Measurements from ENCODE around the gene LEFTY2. TPM values are rescaled to one million over a fixed set of nuclear protein-coding genes. Genes with fewer than 3 reads are reported as not detected.
A peak's percentile ranks its signal among the peaks of the same experiment; 100 is the strongest.

LEFTY2 gene
- total RNA-seq, 2 experiments from 2014 or later, result 0.10 TPM; not detected in 1

DNA sequence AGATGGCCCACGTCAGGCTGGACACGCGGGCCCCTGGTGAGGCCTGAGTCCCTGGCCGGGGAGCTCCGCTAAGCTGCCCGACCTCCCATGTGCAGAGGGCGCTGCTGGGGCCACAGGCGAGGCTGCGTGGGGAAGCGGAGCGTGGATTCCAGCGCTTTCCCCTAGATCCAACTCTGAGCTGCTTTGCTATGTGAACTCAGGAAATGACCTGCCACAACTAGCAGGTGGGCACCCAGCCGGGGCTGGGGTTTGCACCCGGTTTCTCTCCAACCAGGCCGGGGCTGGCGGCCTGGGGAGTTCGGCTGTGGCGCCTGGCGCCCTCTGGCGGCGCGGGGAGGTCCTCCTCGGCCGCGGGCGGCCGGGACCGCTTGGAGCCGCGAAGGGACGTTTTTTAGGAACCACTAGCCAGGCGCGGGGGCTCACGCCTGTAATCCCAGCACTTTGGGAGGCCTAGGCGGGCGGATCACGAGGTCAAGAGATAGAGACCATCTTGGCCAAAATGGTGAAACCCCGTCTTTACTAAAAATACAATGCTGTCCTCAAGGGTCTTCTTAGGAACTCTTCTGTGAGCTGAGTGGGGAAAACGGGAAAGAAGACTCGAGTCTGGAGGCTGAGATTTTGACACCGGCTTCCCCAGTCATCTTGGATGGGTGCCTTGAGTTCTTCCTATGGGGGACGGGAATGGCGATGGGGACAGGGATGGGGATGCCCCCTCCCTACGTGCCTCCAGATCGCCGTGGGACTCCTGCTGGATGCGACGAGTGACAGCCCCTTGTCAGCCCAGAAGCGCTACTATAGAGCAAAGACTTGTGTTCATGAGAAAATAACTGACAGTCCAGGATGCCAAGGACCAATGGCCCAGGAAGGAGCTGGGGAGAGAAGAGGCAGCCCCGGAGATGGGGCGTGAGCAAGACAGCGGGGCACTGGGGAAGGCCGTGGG, 29.6 kb downstream of the LEFTY2 start:
- peaks cover 21% of the 10 kb centered on the region for H3K4me1 Mint-ChIP-seq (ENCODE audit: low read depth)

DNA sequence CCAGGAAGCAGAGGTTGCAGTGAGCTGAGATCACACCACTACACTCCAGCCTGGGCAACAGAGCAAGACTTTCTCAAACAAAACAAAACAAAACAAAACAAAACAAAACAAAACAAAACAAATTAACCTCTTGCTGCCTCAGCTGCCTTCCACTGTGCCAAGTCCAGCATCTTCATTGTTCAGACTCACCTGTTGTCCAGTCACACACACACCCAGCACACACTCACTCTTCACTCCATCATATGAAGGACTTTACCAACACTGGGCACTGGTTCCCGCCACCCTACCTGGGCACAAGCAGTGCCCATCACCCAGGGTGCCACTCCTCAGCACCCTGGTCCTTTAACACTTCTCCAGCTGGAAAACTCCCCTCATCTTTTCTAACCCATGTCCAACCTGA, 31.5 kb downstream of the LEFTY2 start:
- Mint-ChIP-seq H3K4me3 (no peak overlapping the region), H3K36me3 (ENCODE audit: low read depth) (no peaks in the 10 kb centered on the region), H3K9me3 (no peaks in the 10 kb centered on the region), H3K27me3 (ENCODE audit: low read depth) (no peaks in the 10 kb centered on the region), H3K4me1 (ENCODE audit: low read depth) (peaks cover 31% of the 10 kb centered on the region), H3K27ac (no peak overlapping the region)
- no peak for DNase-seq
- intact Hi-C loops (cut with micrococcal nuclease), result no loop called here
- CTCF ChIA-PET, result interaction anchor here (1.0 to 2.6 kb wide), 4 partner anchors 12 to 355 kb away, joined by 3 to 10 read pairs (median 4); no protein-coding TSS in a partner anchor

More for the DNA sequence above, 29.6 kb downstream of the LEFTY2 start:
- no peaks in the 10 kb centered on the region for H3K9me3 Mint-ChIP-seq
- H3K36me3 Mint-ChIP-seq (ENCODE audit: low read depth), result no peaks in the 10 kb centered on the region
- intact Hi-C loops (cut with micrococcal nuclease), result loop anchor here (1.0 to 5.0 kb wide), 6 partner anchors 30 to 436 kb away; partner anchors contain the start of gene SRP9
- no peak overlapping the region for H3K27ac Mint-ChIP-seq
- no peak overlapping the region for H3K4me3 Mint-ChIP-seq
- no peaks in the 10 kb centered on the region for H3K27me3 Mint-ChIP-seq (ENCODE audit: low read depth)
- peak; percentile 75 for DNase-seq
- CTCF ChIA-PET, result interaction anchor here (0.6 to 2.6 kb wide), 32 partner anchors 9 to 443 kb away, joined by 3 to 21 read pairs (median 4); partner anchors contain the start of genes SRP9 and TMEM63A

DNA sequence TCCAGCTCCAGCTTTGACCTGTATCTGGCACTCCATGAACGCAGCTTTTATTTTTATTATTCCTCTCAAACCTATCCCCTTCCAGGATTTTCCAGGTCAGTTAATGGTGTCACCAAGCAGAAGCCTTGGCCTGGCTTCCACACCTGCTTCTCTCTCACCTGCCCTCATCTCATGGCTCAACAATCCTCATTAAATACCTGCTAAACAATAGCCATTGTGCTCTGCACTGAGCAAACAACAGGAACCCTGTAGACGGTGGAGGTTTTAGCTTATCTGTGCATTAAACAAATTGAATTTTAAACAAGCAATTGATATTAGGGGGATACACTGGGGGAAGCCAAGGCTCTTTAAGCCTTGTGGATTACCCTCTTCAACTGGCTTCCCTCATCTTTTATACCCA, 32.2 kb downstream of the LEFTY2 start:
- intact Hi-C loops (cut with micrococcal nuclease), result no loop called here
- peaks cover 31% of the 10 kb centered on the region for H3K4me1 Mint-ChIP-seq (ENCODE audit: low read depth)
- H3K9me3 Mint-ChIP-seq, result no peaks in the 10 kb centered on the region
- no peak for DNase-seq
- no peak overlapping the region for H3K27ac Mint-ChIP-seq
- H3K4me3 Mint-ChIP-seq, result no peak overlapping the region
- no peaks in the 10 kb centered on the region for H3K36me3 Mint-ChIP-seq (ENCODE audit: low read depth)
- H3K27me3 Mint-ChIP-seq (ENCODE audit: low read depth), result no peaks in the 10 kb centered on the region
- CTCF ChIA-PET, result interaction anchor here (0.8 to 2.6 kb wide), 4 partner anchors 11 to 434 kb away, joined by 3 to 10 read pairs (median 4); partner anchors contain the start of gene TMEM63A

DNA sequence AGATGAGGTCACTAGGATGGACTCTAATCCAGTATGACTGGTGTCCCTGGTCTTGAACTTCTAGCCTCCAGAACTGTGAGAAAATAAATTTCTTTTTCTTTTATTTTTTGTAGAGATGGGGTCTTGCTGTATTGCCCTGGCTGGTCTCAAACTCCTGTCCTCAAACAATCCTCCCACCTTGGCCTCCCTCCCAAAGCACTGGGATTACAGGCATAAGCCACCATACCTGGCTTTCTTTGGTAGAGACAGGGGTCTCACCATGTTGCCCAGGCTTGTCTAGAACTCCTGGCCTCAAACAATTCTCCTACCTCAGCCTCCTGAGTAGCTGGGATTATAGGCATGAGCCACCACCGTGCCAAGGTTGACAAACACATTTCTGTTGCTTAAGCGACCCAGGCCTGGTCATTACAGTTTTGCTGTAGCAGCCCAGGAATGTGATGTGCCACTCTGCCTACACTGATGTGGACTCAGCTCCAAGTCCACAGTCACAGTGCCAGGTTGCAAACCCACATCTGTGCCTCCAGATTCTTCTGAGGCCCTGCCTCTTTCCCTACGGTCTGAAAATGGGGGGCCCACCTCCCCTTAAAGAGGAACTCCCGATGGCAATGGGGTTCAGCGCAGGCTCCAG, 32.9 kb downstream of the LEFTY2 start:
- no peaks in the 10 kb centered on the region for H3K9me3 Mint-ChIP-seq
- no peaks in the 10 kb centered on the region for H3K36me3 Mint-ChIP-seq (ENCODE audit: low read depth)
- intact Hi-C loops (cut with micrococcal nuclease), result no loop called here
- peaks cover 31% of the 10 kb centered on the region for H3K4me1 Mint-ChIP-seq (ENCODE audit: low read depth)
- CTCF ChIA-PET, result interaction anchor here (0.8 to 1.0 kb wide), 2 partner anchors 25 to 433 kb away, joined by 3 to 5 read pairs; partner anchors contain the start of gene TMEM63A
- DNase-seq, result no peak
- H3K27ac Mint-ChIP-seq, result no peak overlapping the region
- H3K27me3 Mint-ChIP-seq (ENCODE audit: low read depth), result no peaks in the 10 kb centered on the region
- H3K4me3 Mint-ChIP-seq, result no peak overlapping the region

DNA sequence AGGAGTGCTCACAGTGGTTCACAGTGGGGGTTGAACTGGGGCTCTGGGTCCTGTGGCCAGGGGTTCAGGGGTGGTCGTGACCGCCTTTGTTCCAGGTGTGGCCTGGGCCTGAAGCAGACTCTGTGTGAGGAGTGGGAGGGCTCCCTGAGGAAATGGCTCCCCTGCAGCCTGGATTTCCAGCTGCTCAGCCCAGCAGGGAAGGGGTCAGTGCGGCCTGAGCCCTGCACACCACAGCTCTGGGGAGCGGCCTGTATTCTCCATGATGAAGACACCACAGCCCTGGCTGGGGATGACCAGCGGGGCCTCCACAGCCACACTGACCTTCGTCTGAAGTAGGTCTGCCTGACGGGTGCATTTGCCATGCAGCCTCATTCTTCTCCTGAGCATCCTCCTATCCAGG, 33.7 kb downstream of the LEFTY2 start:
- H3K4me3 Mint-ChIP-seq, result no peak overlapping the region
- intact Hi-C loops (cut with micrococcal nuclease), result no loop called here
- DNase-seq, result no peak
- no peaks in the 10 kb centered on the region for H3K36me3 Mint-ChIP-seq (ENCODE audit: low read depth)
- H3K9me3 Mint-ChIP-seq, result no peaks in the 10 kb centered on the region
- H3K4me1 Mint-ChIP-seq (ENCODE audit: low read depth), result peaks cover 31% of the 10 kb centered on the region
- CTCF ChIA-PET, result no interaction called here
- no peaks in the 10 kb centered on the region for H3K27me3 Mint-ChIP-seq (ENCODE audit: low read depth)
- no peak overlapping the region for H3K27ac Mint-ChIP-seq

DNA sequence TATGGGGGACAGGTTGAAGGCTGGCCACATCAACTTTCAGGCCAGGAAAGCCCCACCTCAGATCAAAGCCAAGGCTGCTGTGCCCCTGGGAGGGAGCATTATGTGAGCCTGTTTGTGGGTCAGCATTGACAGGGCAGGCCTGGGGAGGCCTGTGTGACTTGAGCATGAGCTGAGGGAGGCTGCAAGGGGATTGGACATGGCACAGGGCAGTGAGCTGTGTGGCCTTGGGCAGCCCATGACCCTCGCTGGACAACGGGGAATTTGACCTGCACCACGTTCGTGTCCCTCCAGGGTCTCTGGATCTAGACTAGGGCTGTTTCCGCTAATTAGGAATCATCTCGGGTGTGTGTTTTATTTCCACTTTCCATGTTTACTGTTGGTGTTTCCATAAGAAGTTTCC, 34.6 kb downstream of the LEFTY2 start:
- no peaks in the 10 kb centered on the region for H3K27me3 Mint-ChIP-seq (ENCODE audit: low read depth)
- CTCF ChIA-PET, result no interaction called here
- H3K36me3 Mint-ChIP-seq (ENCODE audit: low read depth), result no peaks in the 10 kb centered on the region
- no peak for DNase-seq
- H3K9me3 Mint-ChIP-seq, result no peaks in the 10 kb centered on the region
- H3K4me1 Mint-ChIP-seq (ENCODE audit: low read depth), result peaks cover 29% of the 10 kb centered on the region
- H3K4me3 Mint-ChIP-seq, result no peak overlapping the region
- H3K27ac Mint-ChIP-seq, result no peak overlapping the region
- intact Hi-C loops (cut with micrococcal nuclease), result no loop called here

DNA sequence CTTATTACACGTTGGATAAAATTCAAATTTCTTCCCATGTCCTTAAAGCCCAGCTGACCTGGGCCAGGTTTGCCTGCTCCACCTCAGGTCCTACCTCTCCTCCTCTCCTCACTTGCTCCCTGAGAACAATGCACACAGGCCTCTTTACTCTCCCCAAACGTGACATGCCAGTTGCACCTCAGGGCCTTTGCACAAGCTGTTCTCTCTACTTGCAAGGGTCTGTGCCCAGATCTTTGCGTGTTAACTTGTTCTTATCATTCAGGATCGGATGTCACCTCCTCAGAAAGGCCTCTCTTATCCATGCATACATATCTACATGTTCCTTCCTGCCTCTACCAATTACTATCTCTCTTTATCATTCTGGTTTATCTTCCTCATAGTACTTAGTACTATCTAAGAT, 37.4 kb downstream of the LEFTY2 start:
- H3K36me3 Mint-ChIP-seq (ENCODE audit: low read depth), result no peaks in the 10 kb centered on the region
- no peak for DNase-seq
- H3K27ac Mint-ChIP-seq, result no peak overlapping the region
- intact Hi-C loops (cut with micrococcal nuclease), result no loop called here
- peaks cover 25% of the 10 kb centered on the region for H3K4me1 Mint-ChIP-seq (ENCODE audit: low read depth)
- CTCF ChIA-PET, result interaction anchor here (1.6 kb wide), 1 partner anchor 127 kb away, joined by 4 read pairs; the partner anchor contains the start of gene SRP9
- no peaks in the 10 kb centered on the region for H3K27me3 Mint-ChIP-seq (ENCODE audit: low read depth)
- H3K9me3 Mint-ChIP-seq, result no peaks in the 10 kb centered on the region
- H3K4me3 Mint-ChIP-seq, result no peak overlapping the region

DNA sequence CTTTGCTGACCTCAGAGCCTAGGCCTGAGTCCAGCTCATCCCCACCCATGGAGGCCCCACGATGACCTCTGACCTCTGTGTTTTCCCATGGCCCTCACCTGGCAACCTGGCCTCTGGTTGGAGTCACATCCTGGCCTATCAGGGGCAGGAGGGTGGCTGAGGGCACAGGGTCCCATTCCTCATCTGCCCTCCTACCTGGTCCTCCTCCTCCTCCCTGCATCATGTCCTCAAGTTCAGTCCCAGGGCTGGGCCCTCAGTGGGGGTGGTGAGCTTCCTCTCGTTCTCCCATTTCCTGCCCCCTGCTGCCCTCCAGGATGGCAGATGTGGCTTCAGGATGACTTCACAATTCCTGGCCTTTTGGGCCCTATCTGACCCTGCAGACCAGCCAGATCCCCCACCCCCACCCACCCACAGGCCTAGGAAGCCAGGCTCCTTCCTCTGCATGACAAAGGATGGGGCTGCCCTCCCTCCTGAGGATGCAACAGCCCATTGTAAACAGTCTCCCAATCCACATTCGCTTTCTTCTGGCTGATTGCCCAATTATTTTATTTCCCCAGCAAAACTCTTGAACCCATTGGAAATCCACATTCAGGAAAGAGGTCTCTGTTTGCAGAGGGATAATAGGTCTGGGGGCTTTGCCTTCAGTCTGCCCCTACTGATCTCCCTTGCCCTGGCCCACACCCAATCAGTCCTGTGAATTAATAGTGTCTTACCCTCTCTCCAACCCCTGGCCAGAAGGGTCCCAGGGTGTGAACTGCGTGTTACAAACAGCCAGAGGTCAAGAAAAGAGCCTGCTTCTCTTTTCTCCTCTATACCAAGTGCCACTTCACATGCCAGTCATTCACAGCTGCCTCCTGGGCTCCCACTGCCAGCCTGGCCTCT, 41.7 kb downstream of the LEFTY2 start:
- peaks cover 41% of the 10 kb centered on the region for H3K4me1 Mint-ChIP-seq (ENCODE audit: low read depth)
- H3K27ac Mint-ChIP-seq, result peak overlapping the region; percentile 70
- H3K9me3 Mint-ChIP-seq, result no peaks in the 10 kb centered on the region
- no peak overlapping the region for H3K4me3 Mint-ChIP-seq
- intact Hi-C loops (cut with micrococcal nuclease), result loop anchor here (5.0 kb wide), 2 partner anchors 52 to 1277 kb away; no protein-coding TSS in a partner anchor
- H3K36me3 Mint-ChIP-seq (ENCODE audit: low read depth), result no peaks in the 10 kb centered on the region
- DNase-seq, result no peak
- CTCF ChIA-PET, result interaction anchor here (0.9 to 4.8 kb wide), 3 partner anchors 12 to 426 kb away, joined by 3 to 22 read pairs (median 21); partner anchors contain the start of gene TMEM63A
- no peaks in the 10 kb centered on the region for H3K27me3 Mint-ChIP-seq (ENCODE audit: low read depth)

DNA sequence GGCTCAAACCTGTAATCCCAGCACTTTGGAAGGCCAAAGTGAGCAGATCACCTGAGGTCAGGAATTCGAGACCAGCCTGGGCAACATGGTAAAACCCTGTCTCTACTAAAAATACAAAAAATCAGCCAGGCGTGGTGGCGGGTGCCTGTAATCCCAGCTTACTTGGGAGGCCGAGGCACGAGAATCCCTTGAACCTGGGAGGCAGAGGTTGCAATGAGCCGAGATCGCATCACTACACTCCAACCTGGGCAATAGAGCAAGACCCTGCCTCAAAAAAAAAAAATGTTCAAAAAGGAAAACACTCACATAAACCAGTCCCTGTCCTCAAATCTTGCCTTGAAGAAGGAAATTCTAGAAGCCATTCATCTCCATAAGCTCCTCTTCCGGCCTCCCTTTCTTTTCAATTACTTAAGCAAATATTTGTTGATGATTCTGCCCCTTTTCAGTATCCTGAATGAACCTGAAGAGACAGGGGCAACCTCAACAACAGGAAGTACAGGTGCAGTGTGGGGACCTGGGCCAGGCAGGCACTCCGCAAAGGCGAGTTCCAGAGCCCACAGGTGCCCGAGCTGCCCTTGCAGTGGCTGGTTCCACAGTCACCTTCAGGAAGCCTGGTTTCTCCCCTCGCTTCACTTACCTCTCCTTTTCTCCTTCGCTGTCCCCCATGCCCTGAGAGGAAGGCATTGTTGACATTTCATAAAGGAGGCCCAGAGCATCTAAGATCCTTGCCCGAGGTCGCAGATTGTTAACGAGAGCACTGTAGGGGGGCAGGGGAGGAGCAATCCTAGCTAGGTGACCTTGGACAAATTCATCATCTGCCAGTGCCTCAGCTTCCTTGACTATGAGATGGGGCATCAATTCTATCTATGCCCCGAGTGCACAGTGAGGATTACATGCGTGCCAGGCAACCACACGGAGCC, 43.2 kb downstream of the LEFTY2 start:
- CTCF ChIA-PET, result interaction anchor here (0.7 to 4.8 kb wide), 9 partner anchors 11 to 425 kb away, joined by 3 to 22 read pairs (median 4); partner anchors contain the start of genes SRP9 and TMEM63A
- H3K4me1 Mint-ChIP-seq (ENCODE audit: low read depth), result peaks cover 41% of the 10 kb centered on the region
- DNase-seq, result peak; percentile 31
- intact Hi-C loops (cut with micrococcal nuclease), result loop anchor here (1.0 to 5.0 kb wide), 7 partner anchors 17 to 1276 kb away; partner anchors contain the start of genes PYCR2, SDE2 and SRP9
- H3K27me3 Mint-ChIP-seq (ENCODE audit: low read depth), result no peaks in the 10 kb centered on the region
- H3K27ac Mint-ChIP-seq, result peak overlapping the region; percentile 92
- H3K36me3 Mint-ChIP-seq (ENCODE audit: low read depth), result no peaks in the 10 kb centered on the region
- no peaks in the 10 kb centered on the region for H3K9me3 Mint-ChIP-seq
- peak overlapping the region; percentile 15 for H3K4me3 Mint-ChIP-seq

DNA sequence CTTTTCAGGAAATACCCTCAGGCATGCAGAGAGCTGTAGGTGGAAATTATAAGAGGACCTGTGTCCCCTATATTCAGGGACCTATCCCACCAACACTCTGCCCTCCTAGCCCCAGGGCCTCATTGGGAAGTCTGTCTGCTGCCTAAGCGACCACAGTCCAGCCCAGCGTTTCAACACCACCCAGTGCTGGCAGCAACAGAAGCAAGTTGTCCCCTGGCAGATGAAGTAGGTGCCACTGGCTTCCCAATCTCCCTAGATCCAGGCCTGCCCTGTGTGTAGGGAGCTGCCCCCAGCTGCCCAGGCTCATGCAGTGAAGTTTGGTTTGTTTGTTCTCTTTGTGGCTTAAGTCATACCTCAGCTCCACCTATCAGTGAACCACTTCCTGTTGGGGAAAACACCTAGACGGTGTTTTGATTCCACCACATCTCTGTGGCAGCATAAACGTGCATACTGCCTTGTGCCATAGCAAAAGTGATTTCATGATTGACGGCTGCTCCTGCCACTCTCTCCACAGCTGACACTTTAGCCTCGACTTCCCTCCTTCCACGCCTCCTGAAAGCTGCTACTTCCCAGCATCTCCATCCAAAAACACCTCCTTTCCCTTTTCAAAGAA, 44.0 kb downstream of the LEFTY2 start:
- peaks cover 41% of the 10 kb centered on the region for H3K4me1 Mint-ChIP-seq (ENCODE audit: low read depth)
- intact Hi-C loops (cut with micrococcal nuclease), result loop anchor here (1.0 to 5.0 kb wide), 7 partner anchors 16 to 1275 kb away; partner anchors contain the start of genes PYCR2, SDE2 and SRP9

More for the DNA sequence above, 44.0 kb downstream of the LEFTY2 start:
- Mint-ChIP-seq H3K9me3 (no peaks in the 10 kb centered on the region), H3K27me3 (ENCODE audit: low read depth) (no peaks in the 10 kb centered on the region), H3K36me3 (ENCODE audit: low read depth) (no peaks in the 10 kb centered on the region), H3K27ac (peak overlapping the region; percentile 92), H3K4me3 (peak overlapping the region; percentile 54)
- CTCF ChIA-PET, result interaction anchor here (1.3 to 4.8 kb wide), 7 partner anchors 12 to 119 kb away, joined by 3 to 22 read pairs (median 5); partner anchors contain the start of genes SRP9 and TMEM63A
- peak; percentile 87 for DNase-seq
